Hippocampal formation (tissue), 2 donors: Measurements from ENCODE around the gene ACBD3.

Source experiments
- DNase-seq, 2 donors: peaks; one replicate each; lab custom pipeline; 2025; lab: John Stamatoyannopoulos, UW

The ACBD3 gene

DNA sequence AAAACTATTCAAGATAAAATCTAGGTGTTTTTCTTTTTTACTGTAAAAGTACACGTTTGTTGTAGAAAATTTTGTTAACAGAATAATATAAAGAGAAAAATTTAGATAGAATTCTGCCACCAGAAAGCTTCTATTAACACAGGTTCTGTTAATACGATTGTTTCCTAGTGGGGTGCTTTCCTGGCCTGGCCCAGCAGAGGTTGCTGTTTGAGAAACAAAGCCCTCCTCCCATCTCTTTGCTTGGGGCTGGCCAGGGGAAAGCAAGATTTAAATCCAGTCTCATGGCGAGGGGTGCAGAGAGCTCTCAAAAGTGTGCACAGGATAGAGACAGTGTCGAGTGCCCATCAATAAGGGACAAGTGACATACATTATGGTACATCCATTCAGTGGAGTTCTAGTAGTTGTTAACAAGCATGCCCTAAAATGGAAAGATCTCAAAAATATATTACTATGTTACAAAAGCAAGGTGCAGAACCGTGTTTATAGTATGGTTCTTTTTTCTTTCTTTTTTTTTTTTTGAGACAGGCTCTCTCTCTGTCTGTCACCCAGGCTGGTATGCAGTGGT, 14.6 kb upstream of the ACBD3 start:
- DNase-seq, result no peak

DNA sequence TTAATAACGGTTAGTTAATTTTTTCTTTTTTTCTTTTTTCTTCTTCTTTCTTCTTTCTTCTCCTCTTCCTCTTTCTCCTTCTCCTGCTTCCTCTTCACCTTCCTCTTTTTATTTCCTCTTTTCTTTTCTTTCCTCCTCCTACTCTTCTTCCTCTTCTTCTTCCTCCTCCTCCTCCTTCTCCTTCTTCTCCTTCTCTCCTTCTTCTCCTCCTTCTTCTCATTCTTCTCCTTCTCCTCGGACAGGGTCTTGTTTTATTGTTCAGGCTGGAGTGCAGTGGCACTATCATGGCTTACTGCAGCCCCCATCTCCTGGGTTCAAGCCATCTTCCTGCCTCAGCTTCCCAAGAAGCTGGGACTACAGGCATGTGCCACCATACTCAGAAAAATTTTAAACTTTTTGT, 13.4 kb upstream of the ACBD3 start:
- DNase-seq, result no peak

DNA sequence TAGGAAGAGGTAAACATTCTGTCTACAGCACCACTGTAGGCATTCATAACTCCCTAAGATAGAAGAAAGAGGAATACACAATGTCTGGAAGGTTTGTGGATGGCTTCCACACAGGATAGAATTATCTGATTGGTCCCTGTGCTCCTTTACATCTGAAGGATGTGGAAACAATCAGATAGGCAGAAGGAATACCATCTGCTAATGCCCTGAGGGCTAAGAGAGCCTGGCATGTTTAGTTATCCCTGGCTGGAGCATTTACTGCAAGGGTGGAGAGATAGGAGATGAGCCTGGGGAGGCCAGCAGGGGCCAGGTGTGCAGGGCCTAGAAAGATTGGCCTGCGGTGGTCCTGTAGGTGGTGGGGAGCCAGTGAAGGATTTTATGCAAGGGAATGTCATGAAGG, 8.6 kb upstream of the ACBD3 start:
- no peak for DNase-seq

DNA sequence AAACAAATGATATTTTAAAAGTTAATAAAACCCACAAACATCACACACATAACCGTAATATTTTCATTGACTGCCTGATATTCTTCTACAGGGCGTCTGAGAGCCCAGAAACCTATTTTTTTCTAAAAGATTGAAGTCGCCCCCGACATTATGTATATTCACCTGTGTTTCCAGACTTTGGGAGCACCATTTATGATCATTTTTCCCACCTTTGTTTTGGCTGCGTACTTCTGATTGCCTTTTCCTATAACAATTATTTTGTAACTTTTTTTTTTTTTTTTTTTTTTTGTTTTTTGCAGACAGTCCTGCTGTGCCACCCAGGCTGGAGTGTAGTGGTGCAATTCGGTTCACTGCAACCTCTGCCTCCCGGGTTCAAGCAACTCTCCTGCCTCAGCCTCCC, 839 bp upstream of the ACBD3 start:
- no peak for DNase-seq

DNA sequence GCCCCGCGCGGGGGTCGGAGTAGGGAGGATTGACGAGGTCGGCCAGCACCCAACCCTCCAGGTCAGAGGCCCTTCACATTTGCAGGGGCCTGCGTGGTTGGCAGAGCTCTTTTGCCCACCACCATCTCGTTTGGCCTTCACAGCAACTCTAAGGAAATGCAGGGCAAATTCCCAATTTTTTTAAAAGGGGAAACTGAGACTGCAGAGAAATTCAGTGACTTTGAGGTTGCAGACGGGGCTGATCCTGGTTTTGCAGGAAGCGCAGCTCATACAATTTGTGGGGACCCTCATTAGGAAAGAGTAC, 430 bp upstream of the ACBD3 start:
- no peak for DNase-seq

DNA sequence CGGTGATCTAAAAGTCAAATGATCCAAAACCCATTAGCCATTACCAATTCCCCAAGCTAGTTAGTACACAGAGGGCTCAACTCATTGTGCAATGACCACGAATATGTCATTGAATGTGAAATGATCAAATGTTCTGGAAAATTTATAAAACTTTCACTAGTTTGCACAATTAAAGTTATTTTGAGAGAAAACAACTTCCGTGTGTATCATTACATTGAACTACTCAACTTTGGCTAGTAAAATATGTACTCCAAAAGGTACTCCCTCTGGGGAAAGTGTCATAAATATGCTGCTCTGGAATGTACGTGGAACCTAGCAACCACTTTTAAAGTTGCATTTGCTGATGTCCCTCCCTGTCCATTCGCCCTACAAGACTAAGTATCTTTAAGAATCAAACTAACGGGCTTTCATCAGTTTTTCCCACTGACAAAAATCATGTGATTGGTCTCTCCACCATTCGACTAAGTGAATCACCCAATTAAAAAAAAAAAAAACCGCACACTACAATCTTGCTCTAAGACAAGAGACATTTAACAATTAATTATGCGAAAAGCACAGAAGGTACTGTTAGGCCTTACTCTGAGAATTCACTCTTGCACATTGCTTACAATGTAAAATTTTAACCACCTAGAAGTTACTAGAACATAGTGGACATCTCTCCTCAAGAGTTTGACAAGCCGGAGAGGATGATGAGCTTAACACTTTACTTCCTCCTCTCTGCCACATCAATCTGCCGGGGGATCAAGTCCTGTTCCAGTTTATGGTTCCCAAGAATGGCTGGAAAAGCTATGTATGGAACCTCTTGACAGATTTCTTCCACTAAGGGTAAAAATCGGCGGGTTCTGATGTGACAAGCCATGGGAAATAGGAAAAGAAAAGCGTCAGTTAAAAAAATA, 1.2 kb downstream of the ACBD3 start:
- no peak for DNase-seq

DNA sequence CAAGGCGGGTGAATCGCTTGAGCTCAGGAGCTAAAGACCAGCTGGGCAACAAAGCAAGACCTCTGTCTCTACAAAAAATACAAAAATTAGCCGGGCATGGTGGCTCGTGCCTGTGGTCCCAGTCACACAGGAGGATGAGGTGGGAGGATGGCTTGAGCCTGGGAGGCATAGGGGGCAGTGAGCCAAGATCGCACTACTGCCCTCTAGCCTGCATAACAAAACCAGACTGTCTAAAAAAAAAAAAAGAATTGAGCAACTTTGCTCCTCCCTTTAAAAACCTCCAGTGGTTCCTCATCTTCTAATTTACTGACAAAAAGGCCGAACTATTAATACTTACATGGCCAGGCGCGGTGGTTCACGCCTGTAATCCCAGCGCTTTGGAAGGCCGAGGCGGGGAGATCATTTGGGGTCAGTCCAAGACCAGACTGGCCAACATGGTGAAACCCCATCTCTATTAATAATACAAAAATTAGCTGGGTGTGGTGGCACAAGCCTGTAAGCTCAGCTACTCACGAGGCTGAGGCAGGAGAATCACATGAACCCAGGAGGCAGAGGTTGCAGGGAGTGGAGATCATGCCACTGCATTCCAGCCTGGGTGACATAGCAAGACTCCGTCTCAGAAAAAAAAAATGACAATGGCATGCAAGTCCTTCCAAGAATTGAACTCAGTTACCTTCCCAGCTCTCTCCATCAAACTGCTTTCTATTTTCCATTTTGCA, 4.4 kb downstream of the ACBD3 start:
- no peak for DNase-seq

DNA sequence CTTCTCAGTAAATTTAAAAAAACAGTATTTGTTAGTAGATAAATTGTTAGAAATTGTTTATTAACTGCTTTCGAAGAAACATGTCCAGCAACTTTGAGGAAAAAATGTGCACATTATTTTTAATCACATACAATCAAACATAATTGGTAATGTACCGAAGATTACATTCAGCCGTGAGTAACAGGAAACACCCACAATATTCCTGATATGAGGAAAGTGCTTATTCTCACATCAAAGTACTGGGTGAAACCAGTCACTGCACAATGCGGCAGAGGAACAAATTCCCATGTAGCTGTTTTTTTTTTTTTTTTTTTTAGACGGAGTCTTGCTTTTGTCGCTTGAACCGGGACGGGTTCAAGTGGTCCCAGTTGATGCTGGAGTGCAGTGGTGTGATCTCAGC, 9.7 kb downstream of the ACBD3 start:
- no peak for DNase-seq

DNA sequence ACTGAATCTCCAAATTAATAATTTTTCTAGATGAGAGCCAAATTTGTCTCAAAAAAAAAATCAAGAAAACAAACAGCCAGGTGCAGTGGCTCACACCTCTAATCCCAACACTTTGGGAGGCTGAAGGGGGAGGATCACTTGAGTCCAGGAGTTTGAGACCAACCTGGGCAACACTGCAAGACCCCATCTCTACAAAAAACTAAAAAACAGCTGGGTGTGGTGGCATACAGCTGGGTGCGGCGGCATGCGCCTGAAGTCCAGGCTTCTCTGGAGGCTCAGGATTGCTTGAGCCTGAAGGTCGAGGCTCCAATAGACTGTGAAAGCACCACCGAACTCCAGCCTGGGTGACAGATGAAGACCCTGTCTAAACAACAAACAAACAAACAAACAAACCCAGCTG, 14.0 kb downstream of the ACBD3 start:
- no peak for DNase-seq

DNA sequence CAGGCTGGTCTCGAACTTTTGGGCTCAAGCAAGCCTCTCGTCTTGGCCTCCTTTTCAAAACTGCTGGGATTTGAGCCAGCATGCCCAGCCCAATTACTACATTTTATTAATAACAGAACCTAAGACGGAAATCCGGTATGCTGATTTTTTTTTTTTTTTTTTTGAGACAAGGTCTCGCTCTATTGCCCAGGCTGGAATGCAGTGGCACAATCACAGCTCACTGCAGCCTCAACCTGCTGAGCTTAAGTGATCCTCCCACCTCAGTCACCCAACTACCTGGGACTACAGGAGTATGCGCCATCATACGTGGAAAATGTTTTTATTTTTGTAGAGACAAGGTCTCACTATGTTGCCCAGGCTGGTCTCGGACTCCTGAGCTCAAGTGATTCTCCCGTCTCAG, 20.2 kb downstream of the ACBD3 start:
- no peak for DNase-seq

DNA sequence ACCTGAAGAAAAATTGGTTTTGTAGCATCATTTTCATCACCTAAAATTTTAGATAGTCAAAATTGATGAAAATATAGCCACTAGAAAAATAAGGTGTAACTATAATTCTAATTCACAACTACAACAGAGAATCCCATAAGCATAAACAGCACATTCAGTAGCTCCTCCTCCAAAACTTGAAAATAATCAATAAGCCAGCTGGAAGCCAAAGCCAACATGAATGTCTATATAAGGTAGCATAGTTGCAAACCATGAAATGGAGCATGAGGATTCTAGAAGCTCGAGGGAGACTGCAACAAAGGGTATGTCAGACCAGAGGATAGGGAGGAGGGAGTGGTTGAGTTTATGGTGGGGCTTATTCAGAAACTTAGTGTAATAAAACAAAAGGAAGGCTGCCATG, 22.4 kb downstream of the ACBD3 start:
- DNase-seq, result no peak

DNA sequence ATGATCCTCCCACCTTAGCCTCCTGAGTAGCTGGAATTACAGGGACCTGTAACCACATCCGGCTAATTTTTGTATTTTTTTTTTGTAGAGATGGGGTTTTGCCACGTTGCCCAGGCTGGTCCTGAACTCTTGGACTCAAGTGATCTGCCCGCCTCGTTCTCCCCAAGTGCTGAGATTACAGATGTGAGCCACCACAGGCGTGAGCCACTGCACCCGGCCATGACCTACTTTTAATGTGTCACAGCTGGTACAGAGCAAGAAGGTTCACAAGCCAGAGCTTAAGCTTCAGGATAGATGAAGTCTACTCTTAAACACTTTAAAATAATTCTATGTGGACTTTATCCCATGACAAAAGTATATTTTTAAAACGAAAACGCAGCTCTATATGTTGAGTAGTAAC, 23.6 kb downstream of the ACBD3 start:
- DNase-seq, result no peak

DNA sequence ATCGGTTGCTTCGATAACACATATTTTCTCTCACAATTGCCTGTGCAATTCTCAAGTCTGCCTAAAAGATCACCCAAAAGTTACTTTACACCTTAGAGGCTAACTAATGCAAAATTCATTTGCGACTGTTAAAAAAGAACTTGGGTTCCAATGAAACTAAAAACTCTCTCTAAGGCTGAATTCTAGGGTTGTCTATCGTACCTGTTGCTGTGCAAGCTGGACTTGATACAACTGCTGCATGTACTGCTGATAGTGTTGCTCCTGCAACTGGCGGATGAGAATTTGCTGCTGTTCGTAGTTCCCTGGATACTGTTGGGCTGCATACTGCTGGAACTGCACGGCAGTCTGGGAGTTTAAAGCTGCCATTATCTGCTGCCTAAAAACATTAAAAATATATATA, 27.6 kb downstream of the ACBD3 start:
- DNase-seq, result no peak

DNA sequence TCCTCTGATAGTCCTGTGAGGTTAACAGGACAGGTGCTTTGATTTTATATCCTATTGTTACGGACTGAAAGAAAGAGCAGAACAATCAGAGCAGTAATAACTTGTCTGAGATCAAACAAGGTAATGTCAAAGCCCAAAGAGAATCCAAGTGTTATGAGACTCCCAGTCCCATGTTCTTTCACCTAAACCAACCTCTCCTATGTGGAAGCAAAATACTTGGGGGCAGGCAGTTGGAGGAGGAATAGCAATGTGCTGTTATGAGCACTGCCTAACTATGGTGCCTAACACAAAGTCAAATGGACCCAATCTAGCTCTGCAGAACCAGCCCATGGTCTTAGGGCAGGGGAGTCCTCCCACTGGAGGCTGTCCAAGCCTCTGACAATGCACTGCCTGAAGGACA, 28.1 kb downstream of the ACBD3 start:
- no peak for DNase-seq

DNA sequence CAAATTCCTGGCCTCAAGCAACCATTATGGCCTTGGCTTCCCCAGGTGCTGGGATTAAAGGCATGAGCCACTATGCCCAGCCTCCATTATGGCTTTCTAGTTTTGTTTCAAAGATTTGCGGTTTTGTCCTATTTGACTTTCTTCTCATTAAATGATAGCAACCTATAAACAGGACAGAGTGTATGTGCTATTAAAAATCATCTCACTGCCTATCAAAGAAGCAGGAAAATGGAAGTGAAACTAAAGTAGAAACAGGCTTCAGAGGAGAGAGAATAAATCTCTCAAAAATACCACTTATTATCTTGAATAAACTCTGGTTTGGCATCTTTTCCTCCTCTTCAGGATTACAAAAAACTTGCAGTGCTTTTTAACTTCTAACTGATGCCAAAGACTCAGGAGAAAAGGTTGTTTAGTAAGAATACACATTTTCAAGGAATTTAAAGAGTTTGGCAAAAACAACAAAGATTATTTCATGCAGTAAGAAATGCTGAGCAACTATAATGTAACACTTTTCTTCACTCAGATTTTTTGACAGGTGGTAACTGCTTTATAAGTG, 28.7 kb downstream of the ACBD3 start:
- DNase-seq, result no peak

DNA sequence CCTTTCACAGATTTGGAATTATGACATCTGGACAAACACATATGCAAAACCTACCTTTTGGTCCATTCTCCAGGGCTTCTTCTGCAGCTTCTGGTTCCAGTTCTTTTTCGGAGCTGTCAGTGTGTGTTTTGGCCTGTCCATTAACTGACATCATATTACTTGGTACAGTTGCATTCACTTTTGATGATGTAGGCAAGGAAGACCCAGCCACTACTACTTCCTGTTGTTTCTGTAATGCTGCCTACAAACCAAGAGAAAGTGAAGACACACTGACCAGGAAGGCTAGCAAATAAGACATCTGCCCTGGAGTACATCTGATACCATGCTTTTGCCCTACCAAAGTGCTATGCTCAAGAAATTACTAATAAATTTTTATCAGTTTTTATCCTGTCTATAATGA, 31.9 kb downstream of the ACBD3 start:
- no peak for DNase-seq

DNA sequence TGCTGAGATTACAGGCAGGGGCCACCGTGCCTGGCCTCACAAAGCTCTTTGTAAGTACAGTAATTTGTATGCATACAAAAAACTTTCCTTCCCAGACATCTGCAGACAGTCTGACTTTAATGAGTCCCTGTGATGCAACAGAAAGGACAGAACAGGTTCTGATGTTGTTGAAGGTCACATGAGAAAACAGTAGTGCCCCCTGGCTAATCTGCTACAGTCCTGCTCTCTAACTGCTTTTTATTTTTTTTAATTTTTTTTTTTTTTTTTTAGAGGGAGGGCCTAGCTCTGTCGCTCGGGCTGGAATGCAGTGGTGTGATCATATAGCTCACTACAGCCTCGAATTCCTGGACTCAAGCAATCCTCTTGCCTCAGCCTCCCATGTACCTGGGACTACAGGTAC, 36.7 kb downstream of the ACBD3 start:
- no peak for DNase-seq

DNA sequence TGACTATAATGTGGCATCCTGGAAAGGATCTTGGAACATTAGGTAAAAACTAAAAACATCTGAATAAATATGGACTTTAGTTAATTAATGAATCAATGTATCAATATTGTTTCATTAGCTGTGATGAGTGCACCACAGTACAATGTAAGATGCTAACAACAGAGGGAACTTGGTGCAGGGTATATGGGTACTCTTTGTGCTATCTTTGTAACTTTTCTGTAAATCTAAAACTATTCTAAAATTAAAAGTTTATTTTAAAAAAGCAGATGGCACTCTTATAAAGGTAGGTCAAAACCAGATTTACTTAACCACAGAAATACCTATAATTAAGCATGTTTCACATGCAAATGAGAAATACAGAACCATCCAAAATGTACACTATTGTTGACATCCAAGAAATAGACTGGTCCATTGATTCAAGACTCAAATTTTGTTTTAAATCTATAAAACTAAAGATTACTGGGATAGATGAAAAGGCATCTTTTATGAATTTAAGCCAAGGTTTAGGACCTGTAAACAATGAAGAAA, 38.4 kb downstream of the ACBD3 start:
- no peak for DNase-seq

DNA sequence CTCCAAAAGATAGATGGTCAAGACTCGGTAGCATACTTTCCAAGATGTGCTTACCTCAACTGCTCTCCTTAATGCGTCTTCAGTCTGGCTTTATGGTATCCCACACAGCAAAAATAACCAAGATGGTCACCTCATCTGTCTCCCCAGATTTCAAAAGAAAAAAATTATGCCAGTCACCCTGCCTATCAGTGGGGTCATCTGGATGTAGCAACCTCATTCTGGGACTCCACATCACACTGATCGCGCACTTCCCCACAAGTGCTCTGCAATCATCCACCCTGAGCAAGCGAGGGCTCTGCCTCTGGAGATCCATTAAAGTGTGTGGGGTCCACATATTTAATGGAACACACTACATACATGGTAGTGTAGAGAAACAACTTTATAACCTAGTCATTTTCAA, 42.5 kb downstream of the ACBD3 start:
- DNase-seq, result no peak

DNA sequence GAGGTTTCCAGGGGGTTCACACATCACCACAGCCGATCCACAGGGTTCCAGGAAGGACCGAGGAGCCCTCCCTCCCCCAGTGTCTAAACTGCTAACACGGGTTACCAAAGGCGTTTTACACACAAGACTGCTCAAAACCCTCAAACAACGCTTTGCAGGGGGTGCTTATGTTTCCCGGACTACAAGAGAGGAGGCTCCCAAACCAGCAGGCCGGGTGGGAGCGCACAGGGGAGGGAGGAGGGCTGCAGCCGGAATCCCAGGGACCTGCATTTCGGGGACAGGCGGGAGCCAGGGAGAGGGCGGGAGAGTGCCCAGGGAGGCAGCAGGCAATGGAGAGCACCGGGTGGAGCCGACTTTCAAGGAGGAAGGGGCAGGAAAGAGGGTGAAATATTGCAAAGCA, 50.8 kb downstream of the ACBD3 start:
- DNase-seq, result no peak

DNA sequence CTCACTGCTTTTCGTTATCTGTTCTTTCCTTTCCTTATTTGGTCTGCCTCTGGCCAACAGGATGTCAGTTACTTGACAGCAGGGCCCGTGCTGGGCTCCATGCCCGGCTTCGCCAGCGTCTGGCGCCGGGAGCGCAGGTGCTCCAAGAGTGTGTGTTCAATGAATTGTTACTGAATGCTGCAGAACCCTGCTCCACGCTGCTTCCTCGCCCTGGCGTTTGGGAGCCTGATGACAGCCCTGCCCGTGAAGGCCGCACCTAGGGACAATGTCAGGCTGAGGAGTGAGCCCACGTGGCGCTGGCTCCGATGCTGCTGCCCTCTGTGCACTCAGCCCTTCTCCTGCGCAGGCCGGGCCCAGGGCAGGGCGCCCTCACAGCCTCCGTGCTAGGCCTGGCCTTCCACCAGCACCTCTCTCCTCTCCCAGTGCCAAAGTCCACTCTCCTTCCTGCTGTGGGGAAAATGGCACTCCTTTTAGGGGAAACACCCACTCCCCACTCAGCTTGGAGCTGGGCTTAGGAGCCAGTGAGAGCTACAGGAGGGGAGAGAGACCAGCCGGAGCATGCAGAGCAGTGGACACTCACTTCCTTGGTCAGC, 51.4 kb downstream of the ACBD3 start:
- no peak for DNase-seq
